AG04449 (cell line): Measurements from ENCODE around the gene PRKAR1B.

Experiments used
- CTCF ChIA-PET: fragments of 350-600 bp; formaldehyde crosslinking; extraction: SDS; loops from one replicate; lab custom pipeline; 2021; ENCODE audit warnings: antibody characterized with exemption; lab: Yijun Ruan, JAX
- POLR2A ChIA-PET: fragments of 400-600, 350-600 bp; formaldehyde crosslinking; extraction: SDS; loops from one replicate; lab custom pipeline; 2020; ENCODE audit warnings: antibody characterized with exemption, inconsistent platforms; lab: Yijun Ruan, JAX
- DNase-seq: peaks from one replicate; pipeline ENCODE4 v3.0.0-alpha.2; 2010; ENCODE audit warnings: low read depth, low spot score
- H3K4me3 ChIP-seq: 2 replicates; pipeline ENCODE4 v1.5.1; 2011; ENCODE audit warnings: low read depth, mild to moderate bottlenecking, control low read depth, low read length
- CTCF ChIP-seq: IDR thresholded peaks from one replicate; pipeline ENCODE4 v1.5.1; 2011; ENCODE audit warnings: mild to moderate bottlenecking, moderate library complexity, low read length, control low read depth, inconsistent platforms; ENCODE audit not compliant: insufficient read depth; ENCODE audit errors: missing control alignments

The PRKAR1B gene

GRCh38 chr7:707296-708000 is 19.6 kb downstream of the PRKAR1B start:
- TF ChIP-seq CTCF, result no peak
- H3K4me3 ChIP-seq, result no peak overlapping the region
- ChIA-PET POLR2A (no interaction called here), CTCF (no interaction called here)
- no peak for DNase-seq

DNA sequence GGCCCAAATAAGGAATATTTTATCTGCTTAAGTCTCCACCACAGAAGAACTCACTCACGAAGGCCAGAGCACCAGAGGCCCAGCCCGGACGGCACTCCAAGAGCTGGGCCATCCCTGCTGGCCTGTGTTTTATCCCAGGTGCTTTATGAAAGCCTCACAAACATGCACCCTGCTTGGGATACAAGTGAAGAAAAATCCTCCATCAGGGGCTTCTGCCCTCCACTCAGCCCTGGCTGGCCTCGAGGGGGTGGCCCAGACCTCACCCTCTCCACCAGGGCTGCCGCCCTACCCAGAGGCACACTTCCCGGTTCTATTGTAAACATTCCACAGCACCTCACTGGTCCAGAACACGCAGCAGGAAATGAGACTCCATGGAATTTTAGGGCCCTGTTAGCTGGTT is 20.4 kb downstream of the PRKAR1B start:
- ChIA-PET CTCF (no interaction called here), POLR2A (no interaction called here)
- no peak overlapping the region for H3K4me3 ChIP-seq
- DNase-seq, result no peak
- no peak for TF ChIP-seq CTCF

GRCh38 chr7:703049-703448 is 24.0 kb downstream of the PRKAR1B start:
- no peak for TF ChIP-seq CTCF
- no peak for DNase-seq
- POLR2A ChIA-PET, result no interaction called here
- CTCF ChIA-PET, result no interaction called here
- no peak overlapping the region for H3K4me3 ChIP-seq

- H3K4me3 ChIP-seq, result no peak overlapping the region
- POLR2A ChIA-PET, result no interaction called here
- CTCF ChIA-PET, result no interaction called here
- no peak for TF ChIP-seq CTCF
- no peak for DNase-seq
Measured at GRCh38 chr7:701086-701671, 25.9 kb downstream of the PRKAR1B start.

- no peak for DNase-seq
- H3K4me3 ChIP-seq, result no peak overlapping the region
- TF ChIP-seq CTCF, result no peak
- CTCF ChIA-PET, result no interaction called here
- POLR2A ChIA-PET, result no interaction called here
Measured at GRCh38 chr7:699476-700170, 27.5 kb downstream of the PRKAR1B start.
